LNCaP clone FGC (cell line): ENCODE results near the gene PHF14.
"Not testable (repeated sequence)": the region's sequence is repeated elsewhere in the genome, so short reads cannot be mapped to it uniquely, and the experiment has no call there.

Source experiments
- DNase-seq: peaks from one replicate; pipeline ENCODE4 v3.0.0-alpha.2; 2011; ENCODE audit warnings: low read depth
- H3K4me3 ChIP-seq: 2 replicates; pipeline ENCODE4 v1.5.1; 2011; ENCODE audit warnings: mild to moderate bottlenecking, low read depth, low read length, control low read depth
- TF ChIP-seq, protein P1 (sequence below): IDR thresholded peaks from 2 replicates; pipeline ENCODE4 v1.5.1; 2012; ENCODE audit warnings: mild to moderate bottlenecking; ENCODE audit not compliant: control insufficient read depth, insufficient read depth; ENCODE audit errors: extremely low read depth

PHF14 gene

DNA sequence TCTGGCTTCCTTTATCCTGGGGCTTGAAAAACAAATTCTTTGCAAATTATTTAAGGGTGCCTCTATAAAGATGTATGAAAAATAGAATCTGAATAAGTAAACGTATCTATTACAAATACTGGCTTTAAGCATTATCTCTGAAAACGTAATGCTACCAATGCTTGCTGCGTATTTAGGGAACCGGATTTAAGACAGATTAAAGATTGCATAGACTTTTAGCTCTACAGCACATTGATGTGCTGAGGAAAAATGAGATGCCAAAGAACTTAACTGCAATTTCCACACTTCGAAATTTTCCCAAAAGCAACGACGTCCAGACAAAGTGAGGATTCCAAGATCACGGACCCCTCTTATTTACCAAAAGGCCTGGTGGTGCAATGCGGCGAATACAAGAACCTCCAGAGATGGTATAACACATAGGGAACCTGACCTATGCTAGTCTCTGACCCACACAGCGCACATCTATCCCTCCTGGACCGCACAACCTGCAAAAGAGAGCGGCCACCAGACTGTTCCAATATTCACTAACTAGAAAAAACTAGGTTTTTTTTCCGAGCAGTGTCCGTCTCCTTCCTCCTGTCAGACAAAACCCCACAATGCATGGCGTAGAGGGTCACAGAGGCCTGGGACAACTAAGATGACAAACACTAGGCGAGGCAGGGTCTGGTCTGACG, 34.3 kb upstream of the PHF14 start:
- peak overlapping the region; percentile 83 for H3K4me3 ChIP-seq
- TF ChIP-seq, protein P1, sequence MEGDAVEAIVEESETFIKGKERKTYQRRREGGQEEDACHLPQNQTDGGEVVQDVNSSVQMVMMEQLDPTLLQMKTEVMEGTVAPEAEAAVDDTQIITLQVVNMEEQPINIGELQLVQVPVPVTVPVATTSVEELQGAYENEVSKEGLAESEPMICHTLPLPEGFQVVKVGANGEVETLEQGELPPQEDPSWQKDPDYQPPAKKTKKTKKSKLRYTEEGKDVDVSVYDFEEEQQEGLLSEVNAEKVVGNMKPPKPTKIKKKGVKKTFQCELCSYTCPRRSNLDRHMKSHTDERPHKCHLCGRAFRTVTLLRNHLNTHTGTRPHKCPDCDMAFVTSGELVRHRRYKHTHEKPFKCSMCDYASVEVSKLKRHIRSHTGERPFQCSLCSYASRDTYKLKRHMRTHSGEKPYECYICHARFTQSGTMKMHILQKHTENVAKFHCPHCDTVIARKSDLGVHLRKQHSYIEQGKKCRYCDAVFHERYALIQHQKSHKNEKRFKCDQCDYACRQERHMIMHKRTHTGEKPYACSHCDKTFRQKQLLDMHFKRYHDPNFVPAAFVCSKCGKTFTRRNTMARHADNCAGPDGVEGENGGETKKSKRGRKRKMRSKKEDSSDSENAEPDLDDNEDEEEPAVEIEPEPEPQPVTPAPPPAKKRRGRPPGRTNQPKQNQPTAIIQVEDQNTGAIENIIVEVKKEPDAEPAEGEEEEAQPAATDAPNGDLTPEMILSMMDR: no peak
- no peak for DNase-seq

DNA sequence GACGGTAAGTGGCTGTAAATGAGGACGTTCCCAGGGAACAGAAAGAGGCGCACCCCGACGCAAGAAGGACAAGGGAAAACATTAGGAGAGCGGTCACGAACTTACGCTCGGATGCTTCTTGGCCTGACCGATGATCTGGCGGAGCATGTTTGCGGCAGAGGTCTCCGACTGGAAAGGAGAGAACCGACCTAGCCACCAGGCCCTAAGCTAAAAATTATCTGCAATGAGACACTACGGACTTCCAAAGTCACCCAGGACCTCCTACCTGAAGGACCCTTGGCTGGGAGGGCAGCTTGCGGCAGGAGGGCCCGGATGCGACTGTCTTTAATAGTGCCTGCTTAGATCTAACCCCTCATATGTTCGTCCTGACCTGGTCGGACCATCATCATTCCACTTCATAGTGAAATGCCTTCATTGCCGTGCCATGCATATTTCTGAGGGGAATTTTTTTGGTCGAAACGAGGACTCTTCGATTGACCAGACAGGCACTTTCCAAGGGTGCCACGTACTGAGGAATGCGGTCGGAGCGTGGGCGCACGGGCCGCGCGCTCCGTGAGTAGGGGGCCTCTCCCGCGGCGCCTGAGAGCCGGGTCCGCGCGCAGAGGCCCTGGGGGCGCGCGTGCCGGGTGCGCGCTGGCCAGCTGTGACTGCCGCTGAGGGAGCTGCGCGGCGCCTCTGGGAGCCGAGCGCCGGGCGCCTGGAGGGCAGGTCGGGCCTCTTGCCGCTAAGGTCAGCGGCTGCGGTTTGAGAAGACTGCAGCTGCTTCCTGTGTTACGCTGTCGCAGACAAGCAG, 33.6 kb upstream of the PHF14 start:
- peak overlapping the region; percentile 83 for H3K4me3 ChIP-seq
- DNase-seq: peak; percentile 90
- TF ChIP-seq, protein P1: no peak

DNA sequence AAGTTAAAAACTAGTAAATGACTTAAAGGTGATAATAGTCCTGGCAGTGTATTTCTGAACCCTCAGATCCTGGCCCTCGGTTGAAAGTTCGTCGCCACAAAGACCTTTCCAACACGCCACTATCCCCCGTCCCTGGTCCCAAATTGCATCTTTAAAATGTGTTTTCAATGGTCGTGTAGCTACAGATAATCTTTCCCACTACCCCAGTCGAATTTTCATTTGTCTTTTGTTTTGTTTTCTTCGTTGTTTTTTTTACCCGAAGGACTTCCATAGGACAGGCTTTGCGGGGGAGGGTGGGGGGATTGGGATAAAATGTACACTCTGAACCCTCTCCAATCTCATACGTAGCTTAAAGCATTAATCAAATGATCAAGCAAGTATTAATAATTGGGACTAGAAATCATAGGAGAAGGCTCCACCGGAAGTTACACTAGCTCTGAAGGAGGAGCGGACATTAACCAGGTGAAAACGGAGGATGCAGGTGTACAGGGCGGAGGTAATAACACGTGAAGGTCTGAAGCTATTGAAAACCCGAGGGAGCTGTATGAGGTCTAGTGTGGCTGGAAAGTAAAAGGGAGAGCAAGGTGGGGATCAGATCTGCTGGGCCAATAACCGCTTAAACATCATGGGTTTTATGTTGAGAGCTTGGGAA, 32.8 kb upstream of the PHF14 start:
- no peak for DNase-seq
- peak overlapping the region; percentile 83 for H3K4me3 ChIP-seq
- TF ChIP-seq, protein P1: no peak

DNA sequence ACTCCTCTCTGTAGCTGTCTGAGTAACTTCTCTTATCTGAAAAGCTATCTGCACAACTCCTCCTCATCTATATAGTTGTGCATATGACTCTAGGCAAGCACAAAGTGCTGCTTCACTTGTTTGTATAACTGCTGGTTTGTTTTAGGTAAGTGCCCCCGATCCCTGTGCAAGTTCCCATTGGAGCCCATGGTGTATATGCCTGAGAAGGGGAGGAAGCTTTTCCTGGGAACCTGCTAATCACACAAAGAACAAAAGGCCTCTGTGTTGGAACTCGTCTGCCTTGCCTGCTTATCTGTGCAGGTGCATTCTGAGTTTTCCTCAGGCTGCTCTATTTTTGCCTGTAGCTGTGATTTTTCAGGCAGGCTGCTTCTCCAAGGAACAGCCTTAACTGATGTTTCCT, 23.2 kb upstream of the PHF14 start:
- TF ChIP-seq, protein P1: no peak
- DNase-seq: no peak
- H3K4me3 ChIP-seq: no peak overlapping the region

DNA sequence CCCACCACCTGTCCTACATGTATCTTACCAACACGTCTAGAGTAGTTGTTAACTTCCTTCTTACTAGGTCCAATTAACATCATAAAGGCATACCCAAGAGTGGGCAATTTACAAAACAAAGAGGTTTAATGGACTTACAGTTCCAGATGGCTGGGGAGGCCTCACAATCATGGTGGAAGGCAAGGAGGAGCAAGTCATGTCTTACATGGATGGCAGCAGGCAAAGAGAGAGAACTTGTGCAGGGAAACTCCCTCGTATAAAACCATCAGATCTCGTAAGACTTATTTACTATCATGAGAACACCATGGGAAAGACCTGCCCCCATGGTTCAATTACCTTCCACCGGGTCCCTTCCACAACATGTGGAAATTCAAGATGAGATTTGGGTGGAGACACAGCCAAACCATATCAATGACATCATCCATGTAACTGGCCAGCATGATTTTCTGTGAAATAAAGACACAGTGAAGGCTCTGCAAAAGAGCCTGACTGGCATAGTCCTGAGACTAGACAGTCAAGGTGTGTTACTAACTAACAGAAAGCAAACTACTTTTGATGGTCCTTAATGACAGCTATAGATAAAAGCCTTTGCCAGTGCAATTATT, 22.6 kb upstream of the PHF14 start:
- H3K4me3 ChIP-seq, DNase-seq: not testable (repeated sequence)

DNA sequence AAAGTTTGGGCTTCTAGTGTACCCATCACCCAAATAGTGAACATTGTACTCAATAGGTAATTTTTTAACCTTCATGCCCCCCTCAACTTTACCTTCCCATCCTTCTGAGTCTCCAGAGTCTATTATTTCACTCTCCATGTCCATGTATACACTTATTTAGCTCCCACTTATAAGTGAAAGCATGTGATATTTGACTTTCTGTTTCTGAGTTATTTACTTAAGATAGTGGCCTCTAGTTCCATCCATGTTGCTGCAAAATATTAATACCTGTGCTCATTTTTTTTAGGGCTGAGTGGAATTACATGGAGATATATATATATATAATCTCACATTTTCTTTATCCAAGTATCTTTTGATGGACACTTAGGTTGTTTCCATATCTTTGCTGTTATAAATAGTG, 21.1 kb upstream of the PHF14 start:
- TF ChIP-seq, protein P1: no peak
- no peak for DNase-seq
- no peak overlapping the region for H3K4me3 ChIP-seq

DNA sequence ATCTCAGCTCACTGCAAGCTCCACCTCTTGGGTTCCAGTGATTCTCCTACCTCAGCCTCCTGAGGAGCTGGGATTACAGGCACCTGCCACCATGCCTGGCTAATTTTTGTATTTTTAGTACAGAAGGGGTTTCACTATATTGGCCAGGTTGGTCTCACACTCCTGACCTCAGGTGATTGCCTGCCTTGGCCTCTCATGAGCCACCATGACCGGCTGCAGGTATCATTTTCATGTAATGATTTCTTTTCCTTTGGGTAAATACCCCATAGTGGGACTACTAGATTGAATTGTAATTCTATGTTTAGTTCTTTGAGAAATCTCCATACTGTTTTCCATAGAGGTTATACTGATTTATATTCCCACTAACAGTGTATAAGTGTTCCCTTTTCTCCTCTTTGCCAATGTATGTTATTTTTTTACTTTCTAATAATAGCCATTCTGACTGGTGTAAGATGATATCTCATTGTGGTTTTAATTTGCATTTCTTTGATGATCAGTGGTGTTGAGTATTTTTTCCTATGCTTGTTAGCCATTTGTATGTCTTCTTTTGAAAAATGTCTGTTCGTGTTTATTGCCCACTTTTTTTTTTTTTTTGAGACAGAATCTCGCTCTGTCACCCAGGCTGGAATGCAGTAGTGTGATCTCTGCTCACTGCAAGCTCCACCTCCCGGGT, 20.5 kb upstream of the PHF14 start:
- H3K4me3 ChIP-seq, DNase-seq: not testable (repeated sequence)
